OCI-LY7 (cell line): Measurements from ENCODE around the gene PARD3B. TPM values are rescaled to one million over a fixed set of nuclear protein-coding genes. Genes with fewer than 3 reads are reported as not detected.

Source experiments
- BruUV-seq: library from RNA; stranded (reverse); fragments of 400-500 nt; replicated peaks from 2 replicates; lab custom pipeline; 2021; lab: Mats Ljungman, UMichigan
- CTCF ChIA-PET: fragments of 300-600 bp; sonication (Branson Sonifier 250); formaldehyde crosslinking; loops from one replicate; lab custom pipeline; 2022; ENCODE audit warnings: antibody characterized with exemption; ENCODE audit not compliant: unreplicated experiment; lab: Charles Lee
- POLR2A ChIA-PET: fragments of 300-600 bp; sonication (Branson Sonifier 250); formaldehyde crosslinking; loops from one replicate; lab custom pipeline; 2022; ENCODE audit warnings: antibody characterized with exemption; lab: Charles Lee
- DNase-seq: peaks from one replicate; pipeline ENCODE4 v3.0.0-alpha.2; 2015; ENCODE audit warnings: low spot score
- H2AFZ ChIP-seq: fragments of 200-600 bp; sonication (generic), shearing (Covaris generic); 2 replicates; pipeline ENCODE4 v1.6.1; 2014; ENCODE audit warnings: mild to moderate bottlenecking, antibody characterized with exemption, low read length, moderate library complexity
- H3K27ac ChIP-seq: fragments of 200-600 bp; sonication (generic); 2 replicates; pipeline ENCODE4 v1.5.1; 2014; ENCODE audit warnings: mixed run types, low read depth, mild to moderate bottlenecking, moderate library complexity, low read length, inconsistent platforms; ENCODE audit not compliant: poor library complexity, severe bottlenecking
- H3K36me3 ChIP-seq: fragments of 200-600 bp; sonication (generic); 2 replicates; pipeline ENCODE4 v1.6.1; 2014; ENCODE audit warnings: mild to moderate bottlenecking, antibody characterized with exemption, low read length, moderate library complexity, mixed read lengths; ENCODE audit not compliant: insufficient read depth
- H3K4me1 ChIP-seq: fragments of 200-600 bp; sonication (generic); 2 replicates; pipeline ENCODE4 v1.5.1; 2014; ENCODE audit warnings: mild to moderate bottlenecking, low read length; ENCODE audit not compliant: insufficient read depth, poor library complexity, severe bottlenecking
- H3K4me2 ChIP-seq: fragments of 200-600 bp; sonication (generic); 2 replicates; pipeline ENCODE4 v1.6.1; 2014; ENCODE audit warnings: mild to moderate bottlenecking, low read length
- H3K4me3 ChIP-seq: fragments of 200-600 bp; sonication (generic); 2 replicates; pipeline ENCODE4 v1.5.1; 2014; ENCODE audit warnings: mild to moderate bottlenecking, low read depth, low read length; ENCODE audit not compliant: poor library complexity, severe bottlenecking
- H3K79me2 ChIP-seq: fragments of 200-600 bp; sonication (generic); 2 replicates; pipeline ENCODE4 v1.6.1; 2016; ENCODE audit warnings: low read depth, mild to moderate bottlenecking, low read length, moderate library complexity, mixed read lengths; ENCODE audit not compliant: insufficient read depth
- H3K9me2 ChIP-seq: fragments of 200-600 bp; sonication (generic); 2 replicates; pipeline ENCODE4 v1.6.1; 2016; ENCODE audit warnings: mild to moderate bottlenecking, low read length, mixed read lengths; ENCODE audit not compliant: insufficient read depth
- H3K9me3 ChIP-seq: fragments of 200-600 bp; sonication (generic); 2 replicates; pipeline ENCODE4 v1.6.1; 2014; ENCODE audit warnings: mild to moderate bottlenecking, mixed run types, low read length, mixed read lengths
- H4K20me1 ChIP-seq: fragments of 200-600 bp; sonication (generic); 2 replicates; pipeline ENCODE4 v1.6.1; 2014; ENCODE audit warnings: mild to moderate bottlenecking, antibody characterized with exemption, low read length, moderate library complexity, mixed read lengths; ENCODE audit not compliant: insufficient read depth
- CTCF ChIP-seq: fragments of 200-600 bp; sonication (generic); conservative IDR thresholded peaks from 2 replicates; pipeline ENCODE4 v1.5.1; 2014; ENCODE audit warnings: mild to moderate bottlenecking, antibody characterized with exemption, low read length, moderate library complexity, mixed read lengths
- EZH2phosphoT487 ChIP-seq: fragments of 200-600 bp; sonication (generic); IDR thresholded peaks from 2 replicates; pipeline ENCODE4 v1.6.1; 2018; ENCODE audit warnings: low read depth, borderline replicate concordance, mild to moderate bottlenecking, mixed run types, antibody characterized with exemption, low read length, moderate library complexity, mixed read lengths
- intact Hi-C: fragments of 100-400 bp; cut with micrococcal nuclease; formaldehyde crosslinking; loops from one replicate; pipeline ENCODE4 v1.10.0; 2022; ENCODE audit not compliant: unreplicated experiment
- total RNA-seq, 2 experiments: library from RNA; depleted of rRNA in 1 of 2; stranded (reverse); fragments of >200 nt in 1 of 2; shearing (Covaris generic) in 1 of 2; gene quantifications; 2 replicates each; pipeline ENCODE4 v1.2.3, GENCODE V29; 2014 to 2022

PARD3B gene
- total RNA-seq, 2 experiments from 2014 or later = not detected

- Histone ChIP-seq H3K27ac (no peak overlapping the region), H3K79me2 (no peaks in the 10 kb centered on the region), H3K4me3 (no peak overlapping the region), H3K36me3 (no peaks in the 10 kb centered on the region), H3K9me2 (no peaks in the 10 kb centered on the region), H3K4me2 (no peak overlapping the region), H3K4me1 (no peaks in the 10 kb centered on the region), H3K9me3 (no peaks in the 10 kb centered on the region), H4K20me1 (no peaks in the 10 kb centered on the region), H2AFZ (no peak overlapping the region)
- CTCF ChIA-PET = no interaction called here
- no peak for DNase-seq
- POLR2A ChIA-PET = no interaction called here
- no TSS peak for BruUV-seq
- TF ChIP-seq CTCF = no peak
- no peak for TF ChIP-seq EZH2phosphoT487
- intact Hi-C loops = no loop called here
These were observed 110.4 kb downstream of the PARD3B start for GRCh38 chr2:204655626-204656025.

DNA sequence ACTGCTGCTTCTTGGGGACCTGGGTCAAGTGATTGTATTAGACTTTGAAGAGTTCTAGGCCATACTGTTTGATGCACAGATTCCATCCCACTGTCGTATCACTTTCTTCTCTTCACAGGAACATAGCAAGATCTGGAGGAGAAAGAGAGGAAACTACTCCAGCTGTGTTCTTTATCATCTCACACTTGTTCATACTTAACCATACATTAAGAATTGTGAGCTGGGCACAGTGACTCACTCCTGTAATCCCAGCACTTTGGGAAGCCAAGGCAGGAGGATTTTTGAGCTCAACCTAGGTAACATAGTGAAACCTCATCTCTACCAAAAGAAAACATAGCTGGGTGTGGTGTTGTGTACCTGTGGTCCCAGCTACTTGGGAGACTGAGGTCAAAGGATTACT, 111.7 kb downstream of the PARD3B start:
- CTCF ChIA-PET = no interaction called here
- no peaks in the 10 kb centered on the region for H3K9me3 ChIP-seq
- no peak for DNase-seq
- H3K4me2 ChIP-seq = no peak overlapping the region
- intact Hi-C loops = no loop called here
- no peak for TF ChIP-seq CTCF
- no peak for TF ChIP-seq EZH2phosphoT487
- no peaks in the 10 kb centered on the region for H3K79me2 ChIP-seq
- POLR2A ChIA-PET = interaction anchor here (0.8 kb wide), 1 partner anchor 9 kb away, joined by 4 read pairs; no protein-coding TSS in a partner anchor
- BruUV-seq = no TSS peak
- no peak overlapping the region for H2AFZ ChIP-seq
- no peaks in the 10 kb centered on the region for H4K20me1 ChIP-seq
- no peaks in the 10 kb centered on the region for H3K9me2 ChIP-seq
- H3K4me3 ChIP-seq = no peak overlapping the region
- H3K4me1 ChIP-seq = no peaks in the 10 kb centered on the region
- H3K36me3 ChIP-seq = no peaks in the 10 kb centered on the region
- H3K27ac ChIP-seq = no peak overlapping the region

- no peaks in the 10 kb centered on the region for H3K4me1 ChIP-seq
- H3K4me2 ChIP-seq = no peak overlapping the region
- POLR2A ChIA-PET = interaction anchor here (1.1 to 1.7 kb wide), 2 partner anchors 9 to 116 kb away, joined by 3 to 8 read pairs; no protein-coding TSS in a partner anchor
- H3K9me3 ChIP-seq = no peaks in the 10 kb centered on the region
- TF ChIP-seq EZH2phosphoT487 = no peak
- TF ChIP-seq CTCF = no peak
- H2AFZ ChIP-seq = no peak overlapping the region
- no peak for DNase-seq
- H4K20me1 ChIP-seq = no peaks in the 10 kb centered on the region
- no peak overlapping the region for H3K27ac ChIP-seq
- H3K4me3 ChIP-seq = no peak overlapping the region
- no peaks in the 10 kb centered on the region for H3K9me2 ChIP-seq
- intact Hi-C loops = no loop called here
- no peaks in the 10 kb centered on the region for H3K79me2 ChIP-seq
- CTCF ChIA-PET = no interaction called here
- no peaks in the 10 kb centered on the region for H3K36me3 ChIP-seq
- BruUV-seq = no TSS peak
These were observed 117.7 kb downstream of the PARD3B start for GRCh38 chr2:204662956-204663355.
